ENCODE measurements around the gene RGS14. TPM values are rescaled to one million over a fixed set of nuclear protein-coding genes. Genes with fewer than 3 reads are reported as not detected.
"Not testable (repeated sequence)": the region's sequence is repeated elsewhere in the genome, so short reads cannot be mapped to it uniquely, and the experiment has no call there.

Gene RGS14
- total RNA-seq, 1 donor from 2014 or later: 4.3 TPM

- intact Hi-C loops (cut with DNase I): no loop called here
- no peak for DNase-seq (ENCODE audit: low spot score)
Observed at GRCh38 chr5:177412603-177413233, 55.0 kb downstream of the RGS14 start.

- intact Hi-C loops (cut with DNase I): no loop called here
- no peak for DNase-seq (ENCODE audit: low spot score)
Observed at GRCh38 chr5:177414481-177414880, 56.8 kb downstream of the RGS14 start.

- DNase-seq (ENCODE audit: low spot score); intact Hi-C loops (cut with DNase I): not testable (repeated sequence)
Observed at GRCh38 chr5:177417081-177417480, 59.4 kb downstream of the RGS14 start.

GRCh38 chr5:177419046-177419445 is 61.3 kb downstream of the RGS14 start:
- intact Hi-C loops (cut with DNase I): no loop called here
- no peak for DNase-seq (ENCODE audit: low spot score)

- intact Hi-C loops (cut with DNase I); DNase-seq (ENCODE audit: low spot score): not testable (repeated sequence)
Observed at GRCh38 chr5:177420472-177420871, 62.7 kb downstream of the RGS14 start.

- DNase-seq (ENCODE audit: low spot score): no peak
- intact Hi-C loops (cut with DNase I): no loop called here
Observed at GRCh38 chr5:177421062-177421798, 63.5 kb downstream of the RGS14 start.

Other genes with a start within 250 kb of the RGS14 start
- gene NSD1, start 224.2 kb upstream of the RGS14 start, total RNA-seq: 53.9 TPM
- 19.0 TPM for gene RAB24, start 54.2 kb upstream of the RGS14 start, total RNA-seq
- gene PRELID1, start 54.1 kb upstream of the RGS14 start, total RNA-seq: 49.8 TPM
- gene MXD3, start 46.0 kb upstream of the RGS14 start, total RNA-seq: 1.9 TPM
- gene LMAN2, start 6.3 kb upstream of the RGS14 start, total RNA-seq: 67.5 TPM
- not detected for gene SLC34A1, start 26.5 kb downstream of the RGS14 start, total RNA-seq
- gene PFN3, start 42.7 kb downstream of the RGS14 start, total RNA-seq: not detected
- gene F12, start 51.6 kb downstream of the RGS14 start, total RNA-seq: not detected
- 20.2 TPM for gene GRK6, start 68.8 kb downstream of the RGS14 start, total RNA-seq
- gene PRR7, start 88.9 kb downstream of the RGS14 start, total RNA-seq: 5.1 TPM
- 27.5 TPM for gene DBN1, start 115.7 kb downstream of the RGS14 start, total RNA-seq
- gene PDLIM7, start 139.7 kb downstream of the RGS14 start, total RNA-seq: 133 TPM
- 4.7 TPM for gene DOK3, start 151.9 kb downstream of the RGS14 start, total RNA-seq
- gene DDX41, start 159.0 kb downstream of the RGS14 start, total RNA-seq: 37.9 TPM
- gene FAM193B, start 196.6 kb downstream of the RGS14 start, total RNA-seq: 25.4 TPM
- gene TMED9, start 234.3 kb downstream of the RGS14 start, total RNA-seq: 94.9 TPM
- gene B4GALT7, start 242.2 kb downstream of the RGS14 start, total RNA-seq: 16.1 TPM

All from cardiac septum (tissue), 1 donor.